GM15510 (cell line): ENCODE results near the gene UFD1.

Source experiments
- POLR2A ChIP-seq: IDR thresholded peaks from 3 replicates; pipeline ENCODE4 v1.6.1; 2011; ENCODE audit warnings: borderline replicate concordance; ENCODE audit not compliant: insufficient read length; ENCODE audit errors: extremely low read depth

UFD1 gene

DNA sequence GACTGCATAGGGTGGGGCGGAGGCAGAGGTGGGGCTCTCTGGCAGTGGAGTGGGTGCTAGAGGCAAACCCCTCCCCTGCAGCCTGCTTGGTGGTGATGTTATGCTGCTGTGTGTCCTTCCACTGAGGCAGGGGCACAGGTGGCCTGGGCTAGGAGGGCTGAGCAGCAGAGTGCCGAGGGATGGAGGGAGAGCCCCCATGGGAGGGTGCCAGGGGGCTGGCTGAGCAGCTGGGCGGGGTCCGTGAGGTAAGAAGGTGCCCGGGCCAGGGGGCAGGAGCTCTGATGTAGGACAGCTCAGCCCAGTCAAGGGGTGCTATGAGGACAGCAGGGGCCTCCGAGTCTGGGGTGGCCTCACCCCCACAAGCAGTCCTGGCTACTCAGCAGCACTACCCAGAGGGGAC, 41.0 kb upstream of the UFD1 start:
- no peak for TF ChIP-seq POLR2A

DNA sequence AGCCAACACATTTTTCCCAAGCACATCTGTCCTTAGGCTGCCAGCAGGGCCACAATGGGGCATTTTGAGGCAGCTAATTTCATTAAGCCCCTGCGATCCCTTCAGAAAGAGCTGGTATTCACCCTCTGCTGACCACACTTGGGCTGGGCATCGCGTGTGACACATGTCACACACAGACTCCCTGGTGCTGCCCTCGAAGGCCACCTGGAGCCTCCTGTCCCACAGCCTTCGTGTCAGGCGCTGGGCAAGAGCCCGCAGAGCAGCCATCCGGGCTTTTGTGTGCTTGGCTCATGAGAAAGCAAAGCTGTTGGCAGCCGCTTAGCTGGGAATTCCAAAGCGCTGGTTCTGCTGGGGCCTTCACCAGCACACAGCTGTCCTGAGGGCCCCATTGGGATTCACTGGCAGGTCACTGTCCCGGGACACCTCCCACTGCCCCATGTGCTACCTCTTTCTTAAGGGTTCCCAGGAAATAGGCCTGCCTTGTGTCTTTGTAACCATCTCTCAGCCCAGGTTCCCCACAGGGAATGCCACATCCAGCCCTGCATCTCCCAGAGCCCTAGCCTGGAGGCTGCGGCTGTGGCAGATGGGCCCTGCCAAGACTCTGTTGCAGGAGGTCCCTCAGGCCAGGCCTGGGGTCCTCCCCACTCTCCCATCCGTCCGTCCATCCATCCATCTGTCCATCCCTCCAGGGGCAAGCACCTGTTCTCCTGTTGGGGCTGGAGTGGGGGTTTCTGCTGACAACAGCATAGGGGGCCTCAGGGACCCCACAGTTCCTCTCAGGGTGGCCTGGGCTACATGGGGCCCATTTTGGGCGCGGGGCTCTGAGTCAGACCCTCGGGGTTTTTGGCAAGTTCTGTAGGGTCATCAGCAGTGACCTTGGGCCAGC, 40.3 kb upstream of the UFD1 start:
- TF ChIP-seq POLR2A: no peak

DNA sequence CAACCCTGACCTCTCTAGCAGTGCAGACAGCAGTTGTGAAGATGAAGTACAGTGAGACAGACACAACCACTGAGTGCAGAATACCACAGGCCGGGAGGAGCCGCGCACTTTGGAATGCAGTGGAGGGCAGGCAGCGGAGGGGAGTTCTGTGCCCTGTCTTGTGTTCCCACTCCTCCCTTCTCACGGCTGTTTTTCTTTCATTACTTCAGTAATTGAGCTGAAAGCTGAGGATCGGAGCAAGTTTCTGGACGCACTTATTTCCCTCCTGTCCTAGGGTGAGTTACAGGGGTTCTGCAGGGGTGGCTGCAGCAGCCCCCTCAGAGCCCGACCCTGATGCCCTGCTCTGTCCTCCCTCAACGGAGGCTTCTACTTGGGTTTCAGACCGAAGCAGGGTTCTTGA, 39.6 kb upstream of the UFD1 start:
- no peak for TF ChIP-seq POLR2A

DNA sequence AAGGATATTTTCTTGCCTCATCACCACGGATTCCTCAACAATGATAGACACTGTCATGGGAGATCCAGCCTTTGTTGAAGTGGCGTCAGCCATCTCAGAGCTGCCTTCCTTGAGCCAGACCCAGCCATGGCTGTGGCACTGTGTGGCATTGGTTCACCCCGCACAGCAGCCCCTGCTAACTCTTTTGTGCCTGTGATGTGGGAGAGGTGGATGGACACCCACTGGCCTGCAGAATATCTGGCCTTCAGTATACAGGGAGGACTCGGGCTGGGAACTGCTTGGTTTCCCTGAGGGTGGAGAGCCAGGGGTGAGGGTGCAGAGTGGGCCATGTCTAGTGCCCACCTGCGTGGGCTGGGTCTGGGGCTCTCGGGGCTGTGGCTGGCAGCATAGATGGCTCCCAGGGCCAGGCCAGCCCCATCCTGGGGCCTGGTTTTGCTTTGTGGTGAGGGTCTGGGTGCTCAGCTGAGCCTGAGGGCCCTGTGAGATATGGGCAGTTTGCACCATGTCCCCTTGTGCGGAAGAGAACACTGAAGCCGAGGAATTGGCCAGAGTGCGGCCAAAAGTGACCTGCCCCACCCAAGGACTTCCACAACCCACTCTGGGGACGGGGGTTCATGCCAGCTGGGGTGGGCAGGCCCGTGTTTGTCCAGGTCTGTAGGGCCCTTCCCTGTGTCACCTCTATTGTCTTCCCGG, 39.1 kb upstream of the UFD1 start:
- TF ChIP-seq POLR2A: no peak

DNA sequence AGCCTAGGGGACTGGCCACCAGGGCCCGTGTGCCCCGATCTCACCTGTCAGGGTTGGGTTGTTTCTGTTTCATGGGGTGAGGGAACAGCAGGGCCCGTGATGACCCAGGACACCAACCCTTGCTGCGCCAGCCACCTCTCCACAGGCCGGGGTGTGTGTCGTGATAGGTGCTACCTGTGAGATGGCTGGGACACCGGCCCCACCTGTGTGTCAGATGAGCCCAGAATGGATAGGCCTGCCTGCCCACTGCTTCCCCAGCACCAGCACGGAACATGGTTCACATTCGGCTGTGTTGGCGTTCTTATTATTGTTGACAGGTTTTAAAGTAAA, 38.1 kb upstream of the UFD1 start:
- TF ChIP-seq POLR2A: no peak

- no peak for TF ChIP-seq POLR2A
Observed at GRCh38 chr22:19516378-19517170, 37.6 kb upstream of the UFD1 start.

- no peak for TF ChIP-seq POLR2A
Observed at GRCh38 chr22:19515654-19516377, 36.8 kb upstream of the UFD1 start.

GRCh38 chr22:19514831-19515565, 36.0 kb upstream of the UFD1 start:
- TF ChIP-seq POLR2A: no peak

GRCh38 chr22:19513823-19514222, 34.8 kb upstream of the UFD1 start:
- TF ChIP-seq POLR2A: no peak

DNA sequence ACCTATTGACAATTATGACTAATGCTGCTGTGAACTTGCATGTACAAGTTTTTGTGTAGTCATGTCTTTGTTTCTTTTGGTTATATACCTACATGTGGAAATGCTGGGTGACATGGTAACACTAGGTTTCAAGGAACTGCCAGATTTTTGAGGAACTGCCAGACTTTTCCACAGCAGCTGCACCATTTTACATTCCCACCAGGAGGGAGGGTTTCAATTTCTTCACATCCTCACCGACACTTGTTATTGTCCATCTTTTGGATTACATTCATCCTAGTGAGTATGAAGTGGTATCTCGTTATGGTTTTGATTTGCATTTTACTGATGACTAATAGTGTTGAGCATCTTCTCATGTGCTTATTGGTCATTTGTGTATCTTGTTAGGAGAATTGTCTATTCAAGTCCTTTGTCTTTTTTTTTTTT, 31.9 kb upstream of the UFD1 start:
- no peak for TF ChIP-seq POLR2A

DNA sequence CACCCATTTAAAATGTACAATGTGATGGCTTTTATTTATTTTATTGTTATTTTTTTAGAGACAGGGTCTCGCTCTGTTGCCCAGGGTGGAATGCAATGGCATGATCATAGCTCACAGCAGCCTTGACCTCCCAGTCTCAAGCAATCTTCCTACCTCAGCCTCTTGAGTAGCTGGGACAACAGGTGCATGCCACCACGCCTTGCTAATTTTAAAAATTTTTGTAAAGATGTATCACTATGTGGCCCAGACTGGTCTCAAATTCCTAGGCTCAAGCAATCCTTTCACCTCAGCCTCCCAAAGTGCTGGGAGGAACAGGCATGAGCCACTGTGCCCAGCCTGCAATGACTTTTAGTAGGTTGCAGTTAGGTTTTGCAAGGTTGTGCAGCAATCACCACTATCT, 30.9 kb upstream of the UFD1 start:
- TF ChIP-seq POLR2A: no peak

GRCh38 chr22:19509191-19509590, 30.2 kb upstream of the UFD1 start:
- no peak for TF ChIP-seq POLR2A

- TF ChIP-seq POLR2A: no peak
Observed at GRCh38 chr22:19508024-19508776, 29.2 kb upstream of the UFD1 start.
